SK-N-SH treated with all-trans-retinoic acid at 6 μM for 48 hours (cell line): ENCODE measurements around the gene ASIC4.

Experiments
- ATAC-seq: fragments of 200-7000 bp; cut with Tn5 transposase; 3 replicates; pipeline ENCODE4 v1.9.1; 2020; ENCODE audit warnings: mild to moderate bottlenecking, moderate library complexity
- ARNTL ChIP-seq: fragments of 450-650 bp; formaldehyde crosslinking; IDR thresholded peaks from 2 replicates; pipeline ENCODE4 v1.5.0; 2020; ENCODE audit warnings: low read depth, mild to moderate bottlenecking, moderate library complexity, borderline replicate concordance
- BACH2 ChIP-seq: fragments of 250-450 bp; sonication (Bioruptor Pico); IDR thresholded peaks from 2 replicates; pipeline ENCODE4 v1.9.0; 2021; ENCODE audit warnings: mild to moderate bottlenecking, borderline replicate concordance
- CREB5 ChIP-seq: fragments of 250-450 bp; sonication (Bioruptor Pico); IDR thresholded peaks from 2 replicates; pipeline ENCODE4 v1.5.1; 2020; ENCODE audit warnings: low read depth, mild to moderate bottlenecking, moderate library complexity
- CSRNP3 ChIP-seq: fragments of 250-450 bp; sonication (Bioruptor Pico); IDR thresholded peaks from 2 replicates; pipeline ENCODE4 v1.5.1; 2021; ENCODE audit warnings: mild to moderate bottlenecking, moderate library complexity
- GLIS3 ChIP-seq: fragments of 250-450 bp; sonication (Bioruptor Pico); IDR thresholded peaks from 2 replicates; pipeline ENCODE4 v1.5.0; 2020; ENCODE audit warnings: mild to moderate bottlenecking, moderate library complexity
- OSR1 ChIP-seq: fragments of 250-450 bp; sonication (Bioruptor Pico); IDR thresholded peaks from 2 replicates; pipeline ENCODE4 v1.8.0; 2022; ENCODE audit warnings: moderate library complexity, mild to moderate bottlenecking, inconsistent platforms
- PATZ1 ChIP-seq: fragments of 250-450 bp; sonication (Bioruptor Pico); IDR thresholded peaks from 2 replicates; pipeline ENCODE4 v1.8.0; 2020; ENCODE audit warnings: mild to moderate bottlenecking, moderate library complexity, borderline replicate concordance
- POU6F1 ChIP-seq: fragments of 250-450 bp; sonication (Bioruptor Pico); IDR thresholded peaks from 2 replicates; pipeline ENCODE4 v1.8.0; 2021; ENCODE audit warnings: low read depth, mild to moderate bottlenecking, moderate library complexity, borderline replicate concordance
- PPARA ChIP-seq: fragments of 250-450 bp; sonication (Bioruptor Pico); IDR thresholded peaks from 2 replicates; pipeline ENCODE4 v1.5.0; 2020; ENCODE audit warnings: mild to moderate bottlenecking, borderline replicate concordance
- RARB ChIP-seq: fragments of 250-450 bp; sonication (Bioruptor Pico); IDR thresholded peaks from 2 replicates; pipeline ENCODE4 v1.8.0; 2021; ENCODE audit warnings: mild to moderate bottlenecking, moderate library complexity
- TCF4 ChIP-seq: fragments of 250-450 bp; sonication (Bioruptor Pico); IDR thresholded peaks from 2 replicates; pipeline ENCODE4 v1.8.0; 2021; ENCODE audit warnings: mild to moderate bottlenecking, moderate library complexity, borderline replicate concordance
- TSHZ2 ChIP-seq: fragments of 250-450 bp; sonication (Bioruptor Pico); IDR thresholded peaks from 2 replicates; pipeline ENCODE4 v1.5.0; 2020; ENCODE audit warnings: mild to moderate bottlenecking, moderate library complexity
- ZC3H10 ChIP-seq: fragments of 250-450 bp; sonication (Bioruptor Pico); IDR thresholded peaks from 2 replicates; pipeline ENCODE4 v1.5.1; 2021; ENCODE audit warnings: mild to moderate bottlenecking, moderate library complexity
- ZFP3 ChIP-seq: fragments of 250-450 bp; sonication (Bioruptor Pico); IDR thresholded peaks from 2 replicates; pipeline ENCODE4 v1.5.0; 2020; ENCODE audit warnings: mild to moderate bottlenecking, moderate library complexity
- ZFP30 ChIP-seq: fragments of 450-650 bp; formaldehyde crosslinking; IDR thresholded peaks from 2 replicates; pipeline ENCODE4 v1.5.0; 2022; ENCODE audit warnings: mild to moderate bottlenecking, moderate library complexity
- ZNF565 ChIP-seq: fragments of 450-650 bp; formaldehyde crosslinking; conservative IDR thresholded peaks from 2 replicates; pipeline ENCODE4 v1.5.0; 2020; ENCODE audit warnings: low read depth, mild to moderate bottlenecking, moderate library complexity
- ZNF70 ChIP-seq: fragments of 450-650 bp; formaldehyde crosslinking; IDR thresholded peaks from 2 replicates; pipeline ENCODE4 v1.5.0; 2020; ENCODE audit warnings: mild to moderate bottlenecking, moderate library complexity
- ZNF8 ChIP-seq: fragments of 450-650 bp; formaldehyde crosslinking; IDR thresholded peaks from 2 replicates; pipeline ENCODE4 v1.5.0; 2020; ENCODE audit warnings: mild to moderate bottlenecking, moderate library complexity

The ASIC4 gene

GRCh38 chr2:219499555-219499954, 14.7 kb upstream of the ASIC4 start:
- no peak for ATAC-seq
- TF ChIP-seq PATZ1 (CRISPR knock-in tag) (no peak), ZFP30 (CRISPR knock-in tag) (no peak), POU6F1 (CRISPR knock-in tag) (no peak), TCF4 (no peak), TSHZ2 (CRISPR knock-in tag) (no peak), BACH2 (CRISPR knock-in tag) (no peak)

DNA sequence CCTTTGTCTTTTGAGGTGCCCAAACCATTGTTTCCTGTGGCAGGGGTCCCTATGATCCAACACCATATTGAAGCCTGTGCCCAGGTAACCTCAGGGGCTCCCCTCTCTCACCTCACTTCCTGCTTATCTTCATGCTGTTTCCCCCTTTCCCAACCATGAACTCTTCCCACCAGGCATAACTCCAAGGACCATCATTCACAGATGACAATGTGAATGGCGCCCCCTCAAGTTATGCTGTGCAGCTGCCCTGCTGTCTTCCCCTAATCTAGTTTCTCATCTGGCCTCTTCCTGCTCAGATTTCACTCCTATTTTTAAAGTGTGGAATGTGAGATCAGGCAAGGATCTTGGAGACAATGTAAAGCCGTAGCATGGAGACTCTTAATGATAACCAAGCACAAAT, 14.1 kb upstream of the ASIC4 start:
- TF ChIP-seq ZNF565 (CRISPR knock-in tag): no peak
- no peak for TF ChIP-seq ZFP30 (CRISPR knock-in tag)
- no peak for TF ChIP-seq GLIS3
- no peak for TF ChIP-seq ARNTL (CRISPR knock-in tag)
- TF ChIP-seq CSRNP3 (CRISPR knock-in tag): no peak
- TF ChIP-seq RARB (CRISPR knock-in tag): no peak
- TF ChIP-seq ZFP3 (CRISPR knock-in tag): no peak
- TF ChIP-seq CREB5: no peak
- no peak for TF ChIP-seq POU6F1 (CRISPR knock-in tag)
- no peak for TF ChIP-seq OSR1
- no peak for TF ChIP-seq TSHZ2 (CRISPR knock-in tag)
- TF ChIP-seq ZC3H10 (CRISPR knock-in tag): no peak
- TF ChIP-seq PPARA: no peak
- TF ChIP-seq BACH2 (CRISPR knock-in tag): no peak
- TF ChIP-seq ZNF70: no peak
- TF ChIP-seq ZNF8 (CRISPR knock-in tag): no peak
- TF ChIP-seq, all 23 proteins: peak for 0
- ATAC-seq: no peak
